Activated CD8-positive, alpha-beta memory T cell treated with anti-CD3 and anti-CD28 coated beads, Interleukin-2, amount 50 U/mL, for 24 hours (primary cell): ENCODE measurements around the gene TRAPPC11.

Experiments
- DNase-seq: peaks from one replicate; pipeline ENCODE4 v3.0.0-alpha.2; 2020; ENCODE audit errors: extremely low read depth

Gene TRAPPC11

GRCh38 chr4:183637461-183637860, 21.6 kb upstream of the TRAPPC11 start:
- no peak for DNase-seq

- DNase-seq, result no peak
Measured at GRCh38 chr4:183638436-183638835, 20.7 kb upstream of the TRAPPC11 start.

DNA sequence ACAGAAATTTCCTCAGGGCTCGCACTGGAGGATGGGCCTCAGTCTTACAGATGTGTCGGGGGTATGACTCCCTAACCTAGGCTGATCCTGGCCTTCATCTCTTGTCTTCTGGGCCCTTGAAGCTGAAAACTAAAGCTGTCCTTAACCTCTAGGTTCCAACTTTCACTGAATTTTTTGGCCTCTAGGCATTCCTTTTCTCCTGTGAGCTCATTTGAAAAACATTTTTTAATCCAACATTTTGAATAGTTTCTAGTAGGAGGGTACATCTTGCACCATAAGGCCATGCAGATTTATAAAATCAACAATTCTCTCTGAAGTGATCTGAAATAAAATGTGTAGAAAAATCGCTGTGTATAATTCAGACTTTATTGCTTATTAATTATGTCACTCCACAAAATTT, 19.8 kb upstream of the TRAPPC11 start:
- no peak for DNase-seq

DNA sequence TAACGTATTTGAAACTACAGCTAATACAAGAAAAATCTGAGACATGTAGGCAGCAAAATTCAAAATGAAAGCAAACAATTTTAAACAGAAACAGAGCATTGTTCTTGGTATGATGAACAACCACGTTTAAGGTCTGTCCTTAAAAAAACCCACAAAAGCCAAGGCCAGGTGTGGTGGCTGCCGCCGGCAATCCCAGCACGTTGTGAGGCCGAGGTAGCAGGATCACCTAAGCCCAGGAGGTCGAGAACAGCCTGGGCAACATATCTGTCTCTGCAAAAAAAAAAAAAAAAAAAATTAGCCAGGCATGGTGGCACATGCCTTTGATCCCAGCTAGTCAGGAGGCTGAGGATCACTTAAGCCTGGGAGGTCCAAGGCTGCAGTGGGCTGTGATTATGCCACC, 13.8 kb upstream of the TRAPPC11 start:
- DNase-seq, result no peak

DNA sequence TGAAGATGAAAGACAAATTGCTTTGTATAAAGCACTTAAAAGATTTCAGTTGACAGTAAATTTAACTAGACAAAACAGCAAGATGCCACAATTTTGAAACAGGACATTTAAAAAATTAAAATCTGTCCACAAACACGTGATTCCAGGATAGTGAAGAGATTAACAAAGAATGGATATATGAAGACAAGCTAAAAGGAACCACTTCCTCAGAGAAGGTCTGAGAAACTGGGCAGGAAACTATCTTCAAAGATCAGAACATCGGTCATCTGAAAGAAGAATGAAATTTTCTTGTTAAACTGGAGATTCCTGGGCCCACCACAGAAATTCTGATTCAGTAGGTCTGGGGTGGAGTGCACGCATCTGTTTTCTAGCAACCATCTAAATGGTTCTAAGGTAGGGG, 1.5 kb upstream of the TRAPPC11 start:
- DNase-seq, result no peak

DNA sequence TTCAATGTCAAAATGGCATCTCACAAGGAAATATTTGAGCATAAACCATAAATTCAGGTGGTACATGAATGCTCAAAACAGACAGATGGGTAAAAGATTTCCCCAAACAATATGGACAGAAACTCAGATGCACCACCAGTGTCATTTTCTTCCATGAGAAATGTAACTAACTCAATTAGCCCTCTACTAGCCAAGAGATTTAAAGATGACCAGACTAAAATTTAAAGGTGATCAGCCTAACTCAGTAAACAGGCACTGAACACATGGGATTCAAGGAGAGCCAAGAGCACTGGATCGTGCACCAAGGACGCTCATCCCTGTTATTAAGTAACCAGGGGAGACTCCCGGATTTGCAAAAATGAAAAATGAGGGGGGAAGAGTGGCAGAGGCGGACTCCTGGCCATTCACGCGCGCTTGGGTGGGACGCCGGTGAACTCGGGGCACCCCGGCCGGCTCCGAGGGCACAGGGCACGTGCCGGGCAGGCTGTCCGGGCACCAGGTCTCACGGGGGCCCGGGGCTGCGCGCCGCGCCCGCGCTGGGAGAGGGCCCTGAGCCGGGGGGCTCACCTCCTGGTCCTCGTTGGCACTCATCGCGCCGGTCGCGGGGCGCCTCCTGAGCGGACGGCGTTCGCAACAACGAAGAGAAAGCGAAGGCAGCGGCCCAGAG, 598 bp upstream of the TRAPPC11 start:
- no peak for DNase-seq

- no peak for DNase-seq
Measured at GRCh38 chr4:183659872-183660242, 764 bp downstream of the TRAPPC11 start.

- no peak for DNase-seq
Measured at GRCh38 chr4:183666088-183666487, 7.0 kb downstream of the TRAPPC11 start.

GRCh38 chr4:183670251-183670650, 11.2 kb downstream of the TRAPPC11 start:
- DNase-seq, result no peak

DNA sequence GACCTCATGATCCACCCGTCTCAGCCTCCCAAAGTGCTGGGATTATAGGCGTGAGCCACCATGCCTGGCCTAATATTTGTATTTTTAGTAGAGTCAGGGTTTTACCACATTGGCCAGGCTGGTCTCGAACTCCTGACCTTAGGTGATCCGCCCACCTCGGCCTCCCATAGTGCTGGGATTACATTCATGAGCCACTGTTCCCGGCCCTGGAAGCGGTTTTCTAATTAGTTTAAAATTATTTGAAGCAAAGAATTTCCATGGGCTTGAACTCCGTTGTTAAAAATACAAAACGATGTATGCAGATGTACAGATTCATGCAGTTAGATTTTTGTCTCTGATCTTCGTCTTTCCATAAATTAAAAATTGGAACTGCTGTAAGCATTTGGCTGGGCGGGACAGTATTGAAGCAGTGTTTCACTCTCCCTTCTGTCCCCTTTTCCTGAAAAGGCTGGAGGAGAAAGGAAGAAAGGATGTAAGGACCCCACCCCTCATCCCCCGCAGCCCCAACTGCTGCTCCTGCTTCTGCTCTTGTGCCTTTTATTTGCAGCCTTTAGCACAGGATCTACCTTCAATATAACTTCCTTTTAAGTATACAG, 12.0 kb downstream of the TRAPPC11 start:
- DNase-seq, result no peak

DNA sequence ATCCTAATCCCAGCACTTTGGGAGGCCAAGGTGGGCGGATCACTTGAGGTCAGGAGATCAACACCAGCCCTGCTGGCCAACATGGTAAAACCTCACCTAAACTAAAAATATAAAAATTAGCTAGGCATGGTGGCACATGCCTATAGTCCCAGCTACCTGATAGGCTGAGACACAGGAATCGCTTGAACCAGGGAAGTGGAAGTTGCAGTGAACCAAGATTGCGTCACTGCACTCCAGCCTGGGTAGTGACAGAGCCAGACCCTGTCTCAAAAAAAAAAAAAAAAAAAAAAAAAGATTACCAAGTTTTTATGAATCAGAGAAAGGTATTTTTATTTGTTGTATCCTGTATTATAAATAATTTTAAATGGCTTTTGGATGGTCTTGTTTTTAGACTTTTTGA, 15.1 kb downstream of the TRAPPC11 start:
- no peak for DNase-seq

- no peak for DNase-seq
Measured at GRCh38 chr4:183675625-183676024, 16.5 kb downstream of the TRAPPC11 start.

DNA sequence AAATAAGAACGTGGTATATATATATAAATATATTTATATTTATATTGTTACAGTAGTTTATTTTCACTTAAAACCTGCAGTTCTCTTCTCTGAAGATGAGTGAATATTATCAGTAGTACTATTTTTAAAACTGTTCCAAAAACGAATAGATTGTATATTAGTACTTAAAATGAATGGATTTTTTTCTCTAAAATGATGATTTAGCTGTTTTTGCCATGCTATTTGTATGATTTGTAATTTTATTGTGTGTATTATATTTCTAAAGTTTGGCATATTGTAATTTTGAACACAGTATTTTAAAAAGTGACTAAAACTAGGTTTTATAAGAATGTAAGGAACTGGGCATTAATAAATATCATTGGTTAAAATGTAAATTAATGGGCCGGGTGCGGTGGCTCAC, 22.0 kb downstream of the TRAPPC11 start:
- no peak for DNase-seq

DNA sequence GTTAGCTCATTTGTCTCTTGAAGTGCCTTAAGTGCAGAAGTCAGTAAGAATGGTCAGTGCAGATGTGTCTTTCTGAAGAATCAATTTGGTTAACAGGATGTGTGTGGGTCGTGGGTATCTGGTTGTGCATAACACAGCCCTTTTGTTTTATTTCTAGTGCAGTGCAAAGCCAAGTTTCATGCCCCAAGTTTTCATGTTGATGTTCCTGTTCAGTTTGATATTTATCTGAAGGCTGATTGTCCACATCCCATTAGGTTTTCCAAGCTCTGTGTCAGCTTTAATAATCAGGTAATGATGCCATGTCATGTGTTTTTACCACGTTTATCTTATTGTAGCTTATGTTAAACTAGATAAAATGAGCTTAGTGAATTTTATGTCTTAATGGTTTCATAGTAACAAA, 27.4 kb downstream of the TRAPPC11 start:
- no peak for DNase-seq

DNA sequence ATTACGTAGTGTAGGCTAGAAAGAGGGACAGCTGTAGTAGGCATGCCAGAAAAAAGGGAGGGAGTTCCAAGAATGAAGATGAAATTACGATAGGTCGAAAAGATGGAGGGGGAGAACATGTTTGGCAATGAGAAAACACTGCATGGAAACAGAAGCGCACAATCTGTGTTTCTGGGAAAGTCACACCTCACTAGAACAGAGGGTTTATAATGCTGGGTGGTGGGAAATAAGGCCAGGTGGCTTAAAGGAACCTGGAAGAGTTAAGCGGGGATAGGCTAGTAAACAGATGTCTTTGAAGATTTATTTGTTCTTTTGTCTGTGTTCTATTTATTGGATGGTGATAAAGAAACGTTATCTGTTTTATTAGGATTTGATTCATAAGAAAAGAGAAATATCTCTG, 29.1 kb downstream of the TRAPPC11 start:
- DNase-seq, result no peak

DNA sequence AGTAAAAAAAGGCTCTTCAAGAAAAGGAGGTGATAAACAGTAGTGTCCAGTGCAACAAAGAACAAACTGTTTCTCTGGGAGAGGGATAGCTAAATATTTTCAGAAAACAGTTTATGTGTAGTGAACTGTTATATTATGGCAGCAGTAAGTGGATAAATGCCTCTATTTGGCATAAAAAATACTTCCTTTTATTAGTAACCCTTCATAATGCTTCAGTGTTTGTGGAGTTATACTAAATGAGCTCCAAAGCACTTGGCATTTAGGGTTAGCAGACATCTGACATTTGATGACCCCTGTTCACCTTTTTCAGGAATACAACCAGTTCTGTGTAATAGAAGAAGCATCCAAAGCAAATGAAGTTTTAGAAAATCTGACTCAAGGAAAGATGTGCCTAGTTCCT, 31.9 kb downstream of the TRAPPC11 start:
- no peak for DNase-seq

GRCh38 chr4:183691897-183692296, 32.8 kb downstream of the TRAPPC11 start:
- DNase-seq, result no peak

DNA sequence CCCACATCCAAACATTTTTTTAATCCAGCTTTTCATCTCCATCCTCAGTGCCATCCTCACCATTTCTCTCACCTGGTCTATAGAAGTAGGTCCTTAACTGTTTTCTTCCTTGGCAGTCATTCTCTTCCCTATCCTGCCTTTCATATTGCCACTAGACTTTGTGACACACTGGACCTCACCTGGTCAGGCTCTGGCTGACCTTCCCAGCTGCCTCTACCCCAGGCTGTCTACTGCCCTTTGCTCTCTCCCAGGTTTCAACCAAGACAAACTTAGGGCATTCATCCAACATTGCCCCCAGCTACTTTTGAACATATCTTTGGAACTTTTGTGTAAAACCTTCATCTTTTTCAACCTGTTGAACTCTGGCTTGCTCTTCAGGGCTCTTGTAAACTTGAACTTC, 39.8 kb downstream of the TRAPPC11 start:
- DNase-seq, result no peak

- DNase-seq, result no peak
Measured at GRCh38 chr4:183700407-183700806, 41.3 kb downstream of the TRAPPC11 start.

DNA sequence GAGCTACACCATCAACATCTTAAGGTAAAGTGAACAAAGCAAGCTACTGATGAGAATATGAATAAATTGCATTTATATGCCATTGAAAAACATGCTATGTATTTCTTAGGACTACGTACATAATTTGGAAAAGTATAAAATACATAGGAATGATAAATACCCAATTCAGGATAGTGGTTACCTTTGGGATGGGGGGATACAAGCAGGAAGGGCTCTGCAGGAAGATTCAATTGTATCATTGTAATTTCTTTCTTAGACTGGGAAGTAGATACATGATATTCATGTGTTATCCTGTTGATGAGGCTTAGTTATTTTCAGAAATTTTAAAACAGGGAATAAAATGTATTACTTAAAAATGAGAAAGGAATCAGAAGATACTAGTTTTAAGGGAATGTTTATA, 43.4 kb downstream of the TRAPPC11 start:
- no peak for DNase-seq

DNA sequence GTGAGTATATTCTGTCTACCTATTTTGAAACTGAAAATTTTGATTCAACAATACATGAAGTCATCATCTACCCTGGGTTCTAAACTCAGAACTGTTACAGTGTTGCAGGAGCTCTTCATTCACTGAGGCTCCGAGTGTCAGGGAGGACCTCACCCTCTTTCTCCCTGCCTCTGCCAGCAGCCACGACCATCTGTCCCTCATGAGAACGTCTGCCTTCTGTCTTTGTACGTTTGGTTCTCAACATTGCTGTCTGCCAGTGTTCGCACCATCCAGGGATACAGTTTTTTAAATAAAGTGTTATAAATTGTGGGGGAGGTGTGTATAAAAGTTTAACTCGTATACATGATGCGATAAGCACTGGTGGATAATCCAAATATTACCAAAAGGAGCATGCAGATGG, 55.5 kb downstream of the TRAPPC11 start:
- no peak for DNase-seq

DNA sequence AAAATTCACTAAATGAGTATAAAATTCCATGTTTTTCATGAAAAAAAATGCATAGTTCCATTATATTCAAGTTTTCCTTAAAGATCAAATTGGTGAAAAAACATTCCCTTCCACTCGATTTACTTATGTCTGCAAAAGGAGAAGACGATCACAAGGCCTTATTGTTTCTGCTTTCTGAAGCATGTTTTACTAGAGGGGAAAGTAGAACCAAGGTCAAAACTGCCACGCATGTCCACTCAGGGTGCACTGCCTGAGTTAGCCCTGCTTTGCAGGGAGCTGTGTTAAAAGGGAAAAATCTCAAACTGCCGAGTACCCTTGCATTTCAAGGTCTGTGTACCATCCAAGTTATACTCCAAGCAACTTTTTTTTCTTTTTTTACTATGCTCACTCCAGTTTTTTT, 57.2 kb downstream of the TRAPPC11 start:
- DNase-seq, result no peak

DNA sequence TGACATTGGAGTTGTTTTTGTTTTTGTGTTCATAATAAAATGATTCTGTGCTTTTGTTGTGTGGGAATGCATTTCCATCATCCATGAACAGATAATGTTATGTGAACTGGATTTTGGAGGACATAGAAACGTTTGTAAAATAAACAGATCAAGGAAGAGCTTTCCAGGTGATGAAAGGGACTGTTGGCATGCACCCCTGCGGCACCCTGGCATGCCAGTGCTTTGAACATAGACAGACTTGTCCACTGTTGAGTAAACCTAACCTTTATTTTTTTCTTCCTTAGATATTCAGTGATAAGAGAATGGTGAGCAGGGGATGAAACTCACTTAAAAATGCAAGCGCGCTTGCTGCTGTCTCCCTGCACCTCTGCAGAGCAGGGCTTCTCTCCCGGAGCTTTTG, 59.8 kb downstream of the TRAPPC11 start:
- no peak for DNase-seq
